Stomach (tissue), 4 donors: ENCODE measurements around the gene CLASRP.

Experiments used
- EP300 ChIP-seq: sonication (generic); formaldehyde crosslinking; IDR thresholded peaks from one replicate; pipeline ENCODE4 v1.6.1; 2017; ENCODE audit warnings: antibody characterized with exemption
- POLR2A ChIP-seq, 4 donors: fragments of 450-650 bp; IDR thresholded peaks; one replicate each; pipeline ENCODE4 v1.6.1; 2016; ENCODE audit warnings: antibody characterized with exemption in 4 of 4, control low read depth in 2 of 4, mild to moderate bottlenecking in 1 of 4, moderate library complexity in 1 of 4
- POLR2AphosphoS5 ChIP-seq, 3 donors: sonication (generic); formaldehyde crosslinking; IDR thresholded peaks; one replicate each; pipeline ENCODE4 v1.6.1; 2016; ENCODE audit warnings: antibody characterized with exemption in 3 of 3
- TF ChIP-seq, protein P1 (sequence below), 7 experiments: fragments of 450-650 bp in 4 of 7; fragments of 200-600 bp in 3 of 7; sonication (generic) in 3 of 7; IDR thresholded peaks; one replicate each; pipeline ENCODE4 v1.5.1; 2016 to 2019; ENCODE audit warnings: antibody characterized with exemption in 7 of 7, control low read depth in 2 of 7, mild to moderate bottlenecking in 1 of 7

DNA sequence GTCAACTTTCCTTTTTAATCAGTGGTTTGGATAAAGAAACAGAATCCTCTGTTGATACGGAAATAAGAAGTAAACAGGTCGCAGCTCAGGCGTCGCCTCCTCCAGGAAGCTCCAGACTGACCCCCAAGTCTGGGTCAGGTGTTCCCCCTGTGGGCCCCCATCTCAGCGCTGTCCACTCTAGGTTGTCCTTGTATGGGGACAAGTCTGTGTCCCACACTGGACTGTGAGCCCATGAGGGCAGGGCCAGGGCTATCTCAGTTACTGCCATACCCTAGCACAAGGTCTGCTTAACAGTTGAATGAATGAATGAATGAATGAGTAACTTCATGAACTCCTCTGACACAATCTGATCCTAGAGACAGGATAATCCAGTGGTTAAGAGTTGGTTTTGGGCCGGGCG, 7.5 kb downstream of the CLASRP start:
- TF ChIP-seq, protein P1, sequence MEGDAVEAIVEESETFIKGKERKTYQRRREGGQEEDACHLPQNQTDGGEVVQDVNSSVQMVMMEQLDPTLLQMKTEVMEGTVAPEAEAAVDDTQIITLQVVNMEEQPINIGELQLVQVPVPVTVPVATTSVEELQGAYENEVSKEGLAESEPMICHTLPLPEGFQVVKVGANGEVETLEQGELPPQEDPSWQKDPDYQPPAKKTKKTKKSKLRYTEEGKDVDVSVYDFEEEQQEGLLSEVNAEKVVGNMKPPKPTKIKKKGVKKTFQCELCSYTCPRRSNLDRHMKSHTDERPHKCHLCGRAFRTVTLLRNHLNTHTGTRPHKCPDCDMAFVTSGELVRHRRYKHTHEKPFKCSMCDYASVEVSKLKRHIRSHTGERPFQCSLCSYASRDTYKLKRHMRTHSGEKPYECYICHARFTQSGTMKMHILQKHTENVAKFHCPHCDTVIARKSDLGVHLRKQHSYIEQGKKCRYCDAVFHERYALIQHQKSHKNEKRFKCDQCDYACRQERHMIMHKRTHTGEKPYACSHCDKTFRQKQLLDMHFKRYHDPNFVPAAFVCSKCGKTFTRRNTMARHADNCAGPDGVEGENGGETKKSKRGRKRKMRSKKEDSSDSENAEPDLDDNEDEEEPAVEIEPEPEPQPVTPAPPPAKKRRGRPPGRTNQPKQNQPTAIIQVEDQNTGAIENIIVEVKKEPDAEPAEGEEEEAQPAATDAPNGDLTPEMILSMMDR (IDR thresholded peaks at IDR 0.05), result no peak
- no peak for TF ChIP-seq POLR2A (IDR thresholded peaks at IDR 0.05)
- no peak for TF ChIP-seq POLR2AphosphoS5 (IDR thresholded peaks at IDR 0.05)
- TF ChIP-seq EP300, result no peak
